ENCODE measurements around the gene HGD.

HGD gene

DNA sequence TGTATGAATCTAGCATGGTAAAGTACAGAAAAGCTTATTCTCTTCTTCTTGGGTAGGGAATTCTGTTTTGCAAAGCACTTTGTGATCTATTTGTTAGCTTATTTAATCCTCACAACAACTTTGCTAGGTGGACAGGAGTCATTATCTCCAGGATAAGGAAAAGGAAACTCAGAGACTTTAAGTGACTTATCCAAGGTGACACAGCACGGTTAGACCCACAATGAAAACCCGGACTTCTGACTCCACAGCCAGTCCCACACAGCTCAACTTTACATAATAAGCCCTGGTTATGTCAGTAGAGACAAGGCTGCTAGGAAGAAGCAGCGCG lies 86.3 kb downstream of the HGD start:
- DNase-seq (ENCODE audit: low read depth in 2 of 2), result no peak

DNA sequence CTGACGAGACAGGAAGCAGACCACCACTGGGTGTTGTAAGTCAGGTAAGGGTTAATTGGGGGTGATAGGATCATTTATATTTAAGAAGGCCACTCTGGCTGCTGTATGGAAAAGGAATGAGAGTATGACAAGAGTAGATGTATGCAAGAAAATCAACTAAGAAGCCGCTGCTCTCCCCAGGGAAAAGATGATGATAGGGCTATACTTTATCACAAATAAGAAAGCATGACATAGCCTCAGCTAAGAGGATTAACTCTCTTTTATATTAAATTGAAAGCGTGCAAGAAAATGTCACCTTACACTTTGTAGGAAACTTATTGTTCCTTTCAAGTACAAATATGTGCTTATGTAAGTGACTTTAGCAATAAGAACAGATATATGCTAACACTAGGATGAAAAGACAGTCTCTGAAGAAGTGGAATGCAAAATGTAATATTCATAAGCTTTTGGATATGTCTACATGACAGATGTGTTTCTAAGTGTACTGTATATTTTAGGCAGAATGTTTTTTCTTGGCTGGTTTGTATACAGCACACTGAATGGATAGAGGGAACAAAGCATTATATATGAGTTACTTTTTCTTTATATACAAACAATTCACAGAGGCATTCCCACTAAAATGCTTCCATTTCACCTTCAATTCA lies 94.6 kb downstream of the HGD start:
- DNase-seq (ENCODE audit: low read depth in 2 of 2), result no peak
